ENCODE results near the gene ACY1. TPM values are rescaled to one million over a fixed set of nuclear protein-coding genes. Genes with fewer than 3 reads are reported as not detected.

Gene ACY1
- total RNA-seq, 1 donor from 2014 or later, result 59.4 TPM

DNA sequence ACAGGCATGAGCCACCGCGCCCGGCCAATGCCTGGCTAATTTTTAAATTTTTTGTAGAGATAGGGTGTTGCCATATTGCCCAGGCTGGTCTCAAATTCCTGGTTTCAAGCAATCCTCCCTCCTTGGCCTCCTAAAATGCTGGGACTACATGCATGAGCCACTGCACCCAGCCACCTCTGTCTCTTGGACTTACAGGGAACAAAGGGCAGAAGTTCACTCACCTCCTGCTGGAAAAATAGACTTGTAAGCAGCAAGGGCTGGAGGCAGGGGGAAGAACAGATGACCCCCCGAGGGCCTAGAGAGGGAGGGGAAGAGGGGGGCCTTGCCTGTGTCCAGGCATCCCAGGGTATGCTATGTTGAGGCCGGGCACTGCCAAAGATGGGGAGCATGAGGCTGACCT is 50.9 kb downstream of the ACY1 start:
- no peaks in the 10 kb centered on the region for H3K36me3 ChIP-seq (ENCODE audit: control insufficient read depth, insufficient read depth, low read length)
- no peak for DNase-seq (ENCODE audit: low read depth)
- H3K27me3 ChIP-seq (ENCODE audit: control insufficient read depth, insufficient read depth, low read length), result no peaks in the 10 kb centered on the region
- no peak overlapping the region for H3K4me3 ChIP-seq (ENCODE audit: low read depth, low read length)
- TF ChIP-seq, protein P1, sequence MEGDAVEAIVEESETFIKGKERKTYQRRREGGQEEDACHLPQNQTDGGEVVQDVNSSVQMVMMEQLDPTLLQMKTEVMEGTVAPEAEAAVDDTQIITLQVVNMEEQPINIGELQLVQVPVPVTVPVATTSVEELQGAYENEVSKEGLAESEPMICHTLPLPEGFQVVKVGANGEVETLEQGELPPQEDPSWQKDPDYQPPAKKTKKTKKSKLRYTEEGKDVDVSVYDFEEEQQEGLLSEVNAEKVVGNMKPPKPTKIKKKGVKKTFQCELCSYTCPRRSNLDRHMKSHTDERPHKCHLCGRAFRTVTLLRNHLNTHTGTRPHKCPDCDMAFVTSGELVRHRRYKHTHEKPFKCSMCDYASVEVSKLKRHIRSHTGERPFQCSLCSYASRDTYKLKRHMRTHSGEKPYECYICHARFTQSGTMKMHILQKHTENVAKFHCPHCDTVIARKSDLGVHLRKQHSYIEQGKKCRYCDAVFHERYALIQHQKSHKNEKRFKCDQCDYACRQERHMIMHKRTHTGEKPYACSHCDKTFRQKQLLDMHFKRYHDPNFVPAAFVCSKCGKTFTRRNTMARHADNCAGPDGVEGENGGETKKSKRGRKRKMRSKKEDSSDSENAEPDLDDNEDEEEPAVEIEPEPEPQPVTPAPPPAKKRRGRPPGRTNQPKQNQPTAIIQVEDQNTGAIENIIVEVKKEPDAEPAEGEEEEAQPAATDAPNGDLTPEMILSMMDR (IDR thresholded peaks at IDR 0.05; ENCODE audit: insufficient read depth, low read length, poor library complexity, severe bottlenecking), result no peak

DNA sequence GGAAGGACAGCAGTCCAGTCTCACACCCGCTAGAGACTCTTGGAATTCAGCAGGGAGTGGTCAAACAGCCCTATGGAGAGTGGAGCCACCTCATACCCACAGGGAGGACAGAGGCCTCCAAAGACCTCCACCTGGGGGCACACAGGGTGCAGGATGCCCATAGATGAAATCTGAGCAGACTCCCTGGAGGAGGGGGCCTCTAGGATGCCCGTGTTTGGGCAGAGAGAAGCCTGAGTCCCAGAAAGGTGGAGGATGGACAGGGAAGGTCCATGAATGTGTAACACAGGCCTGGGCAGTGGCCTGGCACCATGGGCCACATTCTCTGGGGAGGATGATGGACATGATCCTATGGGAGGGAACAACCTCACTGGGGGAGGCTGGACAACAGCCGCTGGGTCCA is 51.3 kb downstream of the ACY1 start:
- TF ChIP-seq, protein P1 (IDR thresholded peaks at IDR 0.05; ENCODE audit: insufficient read depth, low read length, poor library complexity, severe bottlenecking), result no peak
- H3K27me3 ChIP-seq (ENCODE audit: control insufficient read depth, insufficient read depth, low read length), result no peaks in the 10 kb centered on the region
- no peak overlapping the region for H3K4me3 ChIP-seq (ENCODE audit: low read depth, low read length)
- DNase-seq (ENCODE audit: low read depth), result no peak
- no peaks in the 10 kb centered on the region for H3K36me3 ChIP-seq (ENCODE audit: control insufficient read depth, insufficient read depth, low read length)

DNA sequence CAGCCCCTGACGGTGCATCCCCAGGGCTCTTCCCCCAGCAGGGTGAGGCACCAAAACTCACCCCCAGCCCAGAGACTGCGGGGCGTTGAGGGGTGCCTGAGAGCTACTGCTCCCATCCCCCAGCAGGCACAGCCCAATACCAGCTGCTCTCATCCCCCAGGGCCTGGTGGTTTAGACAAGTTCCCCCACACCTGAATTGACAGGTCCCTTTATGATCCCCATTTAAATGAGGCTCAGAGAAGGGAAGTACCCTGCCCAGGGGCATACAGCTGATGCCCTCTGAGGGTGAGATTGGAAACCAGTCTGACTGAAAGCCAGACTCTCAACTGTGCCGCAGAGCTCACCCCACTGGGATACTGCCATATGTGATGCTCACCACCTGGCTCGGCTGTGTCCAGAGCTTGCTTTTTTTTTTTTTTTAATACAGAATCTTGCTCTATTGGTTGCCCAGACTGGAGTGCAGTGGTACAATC is 52.9 kb downstream of the ACY1 start:
- no peak for DNase-seq (ENCODE audit: low read depth)
- TF ChIP-seq, protein P1 (IDR thresholded peaks at IDR 0.05; ENCODE audit: insufficient read depth, low read length, poor library complexity, severe bottlenecking), result no peak
- no peaks in the 10 kb centered on the region for H3K36me3 ChIP-seq (ENCODE audit: control insufficient read depth, insufficient read depth, low read length)
- H3K27me3 ChIP-seq (ENCODE audit: control insufficient read depth, insufficient read depth, low read length), result no peaks in the 10 kb centered on the region
- no peak overlapping the region for H3K4me3 ChIP-seq (ENCODE audit: low read depth, low read length)

DNA sequence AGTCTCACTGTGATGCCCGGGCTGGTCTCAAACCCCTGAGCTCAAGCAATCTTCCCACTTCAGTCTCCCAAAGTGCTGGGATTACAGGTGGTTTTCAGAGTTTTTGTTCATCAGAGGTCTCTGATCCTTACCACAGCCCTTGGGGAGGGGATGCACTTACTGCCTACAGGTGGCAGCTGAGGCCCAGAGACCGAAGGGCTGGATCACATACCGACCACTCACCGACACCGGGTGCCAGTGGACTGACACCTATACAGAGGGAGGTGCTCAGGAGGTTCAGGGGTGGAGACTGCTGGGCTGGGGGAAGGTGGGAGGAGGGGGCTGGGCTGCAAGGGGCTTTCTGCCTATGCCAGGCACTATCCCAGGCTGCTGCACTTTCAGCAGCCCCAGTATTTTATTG is 53.5 kb downstream of the ACY1 start:
- Histone ChIP-seq H3K4me3 (ENCODE audit: low read depth, low read length) (no peak overlapping the region), H3K27me3 (ENCODE audit: control insufficient read depth, insufficient read depth, low read length) (no peaks in the 10 kb centered on the region), H3K36me3 (ENCODE audit: control insufficient read depth, insufficient read depth, low read length) (no peaks in the 10 kb centered on the region)
- DNase-seq (ENCODE audit: low read depth), result no peak
- TF ChIP-seq, protein P1 (IDR thresholded peaks at IDR 0.05; ENCODE audit: insufficient read depth, low read length, poor library complexity, severe bottlenecking), result no peak

DNA sequence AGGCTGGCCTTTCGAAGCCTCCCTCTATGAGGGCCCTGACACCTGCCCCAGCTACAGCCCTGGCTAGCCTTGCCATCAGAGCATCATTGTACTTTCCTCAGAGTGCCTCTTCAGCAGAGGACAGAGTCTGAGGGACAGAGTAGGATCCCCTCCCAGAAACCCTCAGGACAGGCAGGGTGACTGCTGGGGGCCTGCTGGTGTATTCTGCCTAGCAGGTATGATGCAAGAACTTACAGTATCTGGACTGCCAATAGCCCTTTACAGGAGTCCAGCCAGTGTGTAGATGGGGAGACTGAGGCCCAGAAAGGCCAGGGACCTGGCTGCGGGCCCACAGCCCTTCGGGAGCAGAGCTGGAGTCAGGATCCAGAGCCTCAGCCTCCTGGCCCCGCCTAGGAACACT is 54.0 kb downstream of the ACY1 start:
- Histone ChIP-seq H3K36me3 (ENCODE audit: control insufficient read depth, insufficient read depth, low read length) (no peaks in the 10 kb centered on the region), H3K27me3 (ENCODE audit: control insufficient read depth, insufficient read depth, low read length) (no peaks in the 10 kb centered on the region), H3K4me3 (ENCODE audit: low read depth, low read length) (no peak overlapping the region)
- no peak for DNase-seq (ENCODE audit: low read depth)
- TF ChIP-seq, protein P1 (IDR thresholded peaks at IDR 0.05; ENCODE audit: insufficient read depth, low read length, poor library complexity, severe bottlenecking), result no peak

DNA sequence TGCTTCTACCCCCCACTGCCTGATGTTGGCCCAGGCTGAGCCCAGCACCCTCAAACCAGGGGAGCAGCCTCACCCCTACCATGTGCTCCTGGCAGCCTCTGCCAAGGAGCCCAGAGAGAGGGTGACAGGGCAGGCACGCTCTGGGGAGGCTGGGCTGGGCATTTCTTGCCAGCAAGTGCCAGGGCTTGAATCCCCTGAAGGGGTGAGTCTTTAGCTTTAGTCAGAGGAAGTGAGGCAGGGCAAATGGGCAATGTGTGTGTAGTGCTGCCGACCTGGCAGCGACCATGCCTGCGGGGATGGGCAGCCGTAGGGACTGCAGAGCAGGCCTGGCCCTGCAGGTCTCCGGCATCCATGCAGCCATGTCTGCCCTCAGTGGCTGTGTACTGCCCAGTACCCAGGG is 54.9 kb downstream of the ACY1 start:
- no peaks in the 10 kb centered on the region for H3K27me3 ChIP-seq (ENCODE audit: control insufficient read depth, insufficient read depth, low read length)
- no peak overlapping the region for H3K4me3 ChIP-seq (ENCODE audit: low read depth, low read length)
- H3K36me3 ChIP-seq (ENCODE audit: control insufficient read depth, insufficient read depth, low read length), result no peaks in the 10 kb centered on the region
- TF ChIP-seq, protein P1 (IDR thresholded peaks at IDR 0.05; ENCODE audit: insufficient read depth, low read length, poor library complexity, severe bottlenecking), result no peak
- no peak for DNase-seq (ENCODE audit: low read depth)
